Fibroblast of lung (primary cell): Measurements from ENCODE around the gene SCEL. TPM values are rescaled to one million over a fixed set of nuclear protein-coding genes. Genes with fewer than 3 reads are reported as not detected.

Experiments used
- DNase-seq, 2 donors: peaks; one replicate each; pipeline versions ENCODE4 v3.0.0 to v3.0.0-alpha.2; 2010; ENCODE audit warnings: low read depth in 2 of 2
- H2AFZ ChIP-seq: 2 replicates; pipeline ENCODE4 v1.5.1; 2012; ENCODE audit warnings: low read length, control low read depth, inconsistent platforms
- H3K27ac ChIP-seq: 2 replicates; pipeline ENCODE4 v1.5.1; 2011; ENCODE audit warnings: low read length, control low read depth; ENCODE audit not compliant: insufficient read depth
- H3K27me3 ChIP-seq: 2 replicates; pipeline ENCODE4 v1.5.1; 2011; ENCODE audit warnings: mild to moderate bottlenecking, low read length; ENCODE audit not compliant: control insufficient read depth, insufficient read depth
- H3K36me3 ChIP-seq: 2 replicates; pipeline ENCODE4 v1.5.1; 2011; ENCODE audit warnings: low read length; ENCODE audit not compliant: control insufficient read depth, insufficient read depth
- H3K4me1 ChIP-seq: 2 replicates; pipeline ENCODE4 v1.5.1; 2011; ENCODE audit warnings: low read length; ENCODE audit not compliant: control insufficient read depth, insufficient read depth; ENCODE audit errors: extremely low read depth
- H3K4me2 ChIP-seq: 2 replicates; pipeline ENCODE4 v1.5.1; 2011; ENCODE audit warnings: low read length, control low read depth; ENCODE audit not compliant: insufficient read depth; ENCODE audit errors: extremely low read depth
- H3K4me3 ChIP-seq, 4 experiments: fragments of 200-600 bp in 1 of 4; sonication (generic) in 1 of 4; replicated peaks in 1 of 4; 2 replicates each; pipeline ENCODE4 v1.5.1; 2011 to 2016; ENCODE audit warnings: low read length in 4 of 4, low read depth in 3 of 4, mild to moderate bottlenecking in 3 of 4, control low read depth in 2 of 4, inconsistent platforms in 1 of 4, mixed read lengths in 1 of 4; ENCODE audit not compliant: insufficient read depth in 1 of 4; ENCODE audit errors: control extremely low read depth in 1 of 4
- H3K79me2 ChIP-seq: 2 replicates; pipeline ENCODE4 v1.5.1; 2012; ENCODE audit warnings: mild to moderate bottlenecking, low read length, inconsistent platforms; ENCODE audit not compliant: control insufficient read depth, insufficient read depth
- H3K9ac ChIP-seq: 2 replicates; pipeline ENCODE4 v1.5.1; 2011; ENCODE audit warnings: mild to moderate bottlenecking, low read length, control low read depth; ENCODE audit not compliant: insufficient read depth
- H3K9me3 ChIP-seq: 2 replicates; pipeline ENCODE4 v1.5.1; 2012; ENCODE audit warnings: low read depth, low read length; ENCODE audit not compliant: control insufficient read depth, insufficient read depth
- H4K20me1 ChIP-seq: 2 replicates; pipeline ENCODE4 v1.5.1; 2011; ENCODE audit warnings: low read length; ENCODE audit not compliant: control insufficient read depth, insufficient read depth; ENCODE audit errors: extremely low read depth
- EZH2 ChIP-seq: IDR thresholded peaks from 2 replicates; pipeline ENCODE4 v1.5.1; 2012; ENCODE audit warnings: low read length, control low read depth, mild to moderate bottlenecking; ENCODE audit errors: missing control alignments
- polyA plus RNA-seq, 2 donors: library from polyadenylated mRNA; depleted of rRNA in 1 of 2; stranded (reverse) in 1 of 2; unstranded in 1 of 2; fragments of >200 nt; gene quantifications; 2 replicates each; pipeline ENCODE4 v1.2.1, GENCODE V29; 2011 to 2012; ENCODE audit warnings: missing spikeins in 1 of 2
- total RNA-seq: library from RNA; depleted of rRNA; stranded (reverse); fragments of >200 nt; gene quantifications from 2 replicates; pipeline ENCODE4 v1.2.1, GENCODE V29; 2014
- TF ChIP-seq, protein P1 (sequence below), 2 donors: IDR thresholded peaks in 1 of 2; conservative IDR thresholded peaks in 1 of 2; 1 replicate in 1 of 2; 2 replicates in 1 of 2; pipeline ENCODE4 v1.5.1; 2011 to 2012; ENCODE audit warnings: low read length in 2 of 2, control low read depth in 1 of 2, inconsistent platforms in 1 of 2, low read depth in 1 of 2, mild to moderate bottlenecking in 1 of 2

Gene SCEL
- total and polyA plus RNA-seq, 2 donors (not counting 1 experiment from before 2014, with no cell fraction given) = not detected

DNA sequence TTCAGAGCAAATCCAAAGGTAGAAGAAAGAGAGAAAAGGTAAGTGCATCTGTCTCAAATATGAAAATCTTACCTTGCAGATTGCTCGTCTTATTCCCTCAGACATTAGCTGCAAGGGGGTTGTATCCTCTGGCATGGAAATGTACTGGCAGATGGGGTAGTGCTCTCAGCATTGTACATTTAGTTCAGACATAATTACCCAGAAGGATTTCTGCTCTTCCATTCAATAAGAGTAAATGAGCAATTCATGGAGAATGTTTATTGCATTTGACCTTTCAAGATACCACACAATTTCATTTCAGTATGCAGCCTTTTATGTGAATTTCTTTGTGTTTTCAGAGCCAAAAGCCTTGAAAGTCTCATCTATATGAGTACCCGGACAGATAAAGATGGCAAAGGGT, 63.8 kb downstream of the SCEL start:
- DNase-seq = no peak

DNA sequence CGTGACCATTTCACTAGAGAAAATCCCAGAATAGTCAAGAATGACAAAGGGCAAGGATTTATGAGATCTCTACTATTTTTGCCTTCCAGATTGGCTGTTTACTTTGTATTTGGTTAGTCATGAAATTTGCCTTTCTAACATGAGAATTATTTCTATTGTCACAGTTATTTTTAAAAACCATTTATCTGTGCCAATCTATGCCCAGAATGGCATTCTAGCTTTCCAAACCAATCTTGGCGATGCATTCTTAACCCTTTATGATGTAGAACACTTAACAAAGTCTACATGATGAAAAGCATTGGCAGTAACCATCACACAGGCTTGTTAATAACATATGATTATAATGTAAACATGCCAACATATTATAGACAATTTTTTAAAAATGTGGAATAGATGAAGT, 65.2 kb downstream of the SCEL start:
- Histone ChIP-seq H3K4me3 (no peak overlapping the region), H3K9ac (no peak overlapping the region), H3K27me3 (no peaks in the 10 kb centered on the region), H4K20me1 (no peaks in the 10 kb centered on the region), H3K4me2 (no peak overlapping the region), H3K79me2 (no peaks in the 10 kb centered on the region), H3K4me1 (no peaks in the 10 kb centered on the region), H3K27ac (no peak overlapping the region), H2AFZ (no peak overlapping the region), H3K36me3 (no peaks in the 10 kb centered on the region), H3K9me3 (no peaks in the 10 kb centered on the region)
- TF ChIP-seq, protein P1, sequence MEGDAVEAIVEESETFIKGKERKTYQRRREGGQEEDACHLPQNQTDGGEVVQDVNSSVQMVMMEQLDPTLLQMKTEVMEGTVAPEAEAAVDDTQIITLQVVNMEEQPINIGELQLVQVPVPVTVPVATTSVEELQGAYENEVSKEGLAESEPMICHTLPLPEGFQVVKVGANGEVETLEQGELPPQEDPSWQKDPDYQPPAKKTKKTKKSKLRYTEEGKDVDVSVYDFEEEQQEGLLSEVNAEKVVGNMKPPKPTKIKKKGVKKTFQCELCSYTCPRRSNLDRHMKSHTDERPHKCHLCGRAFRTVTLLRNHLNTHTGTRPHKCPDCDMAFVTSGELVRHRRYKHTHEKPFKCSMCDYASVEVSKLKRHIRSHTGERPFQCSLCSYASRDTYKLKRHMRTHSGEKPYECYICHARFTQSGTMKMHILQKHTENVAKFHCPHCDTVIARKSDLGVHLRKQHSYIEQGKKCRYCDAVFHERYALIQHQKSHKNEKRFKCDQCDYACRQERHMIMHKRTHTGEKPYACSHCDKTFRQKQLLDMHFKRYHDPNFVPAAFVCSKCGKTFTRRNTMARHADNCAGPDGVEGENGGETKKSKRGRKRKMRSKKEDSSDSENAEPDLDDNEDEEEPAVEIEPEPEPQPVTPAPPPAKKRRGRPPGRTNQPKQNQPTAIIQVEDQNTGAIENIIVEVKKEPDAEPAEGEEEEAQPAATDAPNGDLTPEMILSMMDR (conservative IDR thresholded peaks at IDR 0.05 in 1 of 2, IDR thresholded peaks at IDR 0.05 in 1 of 2; ENCODE audit: low read depth in 1 of 2, low read length in 2 of 2) = no peak
- TF ChIP-seq EZH2 = no peak
- no peak for DNase-seq

More for the DNA sequence above, 63.8 kb downstream of the SCEL start:
- Histone ChIP-seq H3K27me3 (no peaks in the 10 kb centered on the region), H3K4me2 (no peak overlapping the region), H3K9ac (no peak overlapping the region), H3K36me3 (no peaks in the 10 kb centered on the region), H3K4me1 (no peaks in the 10 kb centered on the region), H3K9me3 (no peaks in the 10 kb centered on the region), H3K4me3 (no peak overlapping the region), H2AFZ (no peak overlapping the region), H3K79me2 (no peaks in the 10 kb centered on the region), H3K27ac (no peak overlapping the region), H4K20me1 (no peaks in the 10 kb centered on the region)
- TF ChIP-seq EZH2 = no peak
- TF ChIP-seq, protein P1 (conservative IDR thresholded peaks at IDR 0.05 in 1 of 2, IDR thresholded peaks at IDR 0.05 in 1 of 2; ENCODE audit: low read depth in 1 of 2, low read length in 2 of 2) = no peak

DNA sequence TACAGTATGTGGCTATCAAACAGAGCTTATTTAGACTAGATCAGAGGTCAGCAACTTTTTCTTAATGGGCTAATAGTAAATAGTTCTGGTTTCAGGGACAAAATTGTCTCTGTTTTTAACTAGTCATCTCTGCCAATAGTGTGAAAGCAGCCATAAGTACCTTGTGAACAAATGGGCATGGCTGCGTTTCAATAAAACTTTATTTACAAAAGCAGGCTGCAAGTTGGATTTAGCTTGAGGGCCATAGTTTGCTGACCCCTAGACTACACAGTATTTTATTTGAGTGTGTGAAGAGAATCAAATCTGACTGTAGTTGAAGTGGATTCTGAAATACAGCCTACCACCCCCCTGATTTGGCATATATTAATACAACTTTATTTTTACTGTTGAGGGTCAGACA, 75.6 kb downstream of the SCEL start:
- H3K9ac ChIP-seq = no peak overlapping the region
- no peak for DNase-seq
- no peaks in the 10 kb centered on the region for H4K20me1 ChIP-seq
- no peaks in the 10 kb centered on the region for H3K9me3 ChIP-seq
- H3K4me1 ChIP-seq = no peaks in the 10 kb centered on the region
- no peak overlapping the region for H2AFZ ChIP-seq
- H3K79me2 ChIP-seq = no peaks in the 10 kb centered on the region
- H3K4me3 ChIP-seq = no peak overlapping the region
- H3K36me3 ChIP-seq = no peaks in the 10 kb centered on the region
- no peak overlapping the region for H3K27ac ChIP-seq
- no peak overlapping the region for H3K4me2 ChIP-seq
- no peaks in the 10 kb centered on the region for H3K27me3 ChIP-seq
- TF ChIP-seq, protein P1 (conservative IDR thresholded peaks at IDR 0.05 in 1 of 2, IDR thresholded peaks at IDR 0.05 in 1 of 2; ENCODE audit: low read depth in 1 of 2, low read length in 2 of 2) = no peak
- no peak for TF ChIP-seq EZH2
